Muscle layer of duodenum (tissue), 2 donors: ENCODE data around the gene DLG3.
"Not testable (repeated sequence)": the region's sequence is repeated elsewhere in the genome, so short reads cannot be mapped to it uniquely, and the experiment has no call there.

ENCODE experiments used
- H3K27ac ChIP-seq: one replicate; pipeline ENCODE4 v1.7.0; 2013; ENCODE audit warnings: mild to moderate bottlenecking, low read length
- H3K27me3 ChIP-seq: one replicate; pipeline ENCODE4 v1.7.0; 2013; ENCODE audit warnings: low read depth, mild to moderate bottlenecking, control low read depth, low read length
- H3K36me3 ChIP-seq, 2 donors: one replicate each; pipeline ENCODE4 v1.7.0; 2013; ENCODE audit warnings: low read length in 2 of 2, control low read depth in 1 of 2, mild to moderate bottlenecking in 1 of 2; ENCODE audit not compliant: insufficient read depth in 2 of 2, control insufficient read depth in 1 of 2
- H3K4me1 ChIP-seq, 2 donors: one replicate each; pipeline ENCODE4 v1.7.0; 2013; ENCODE audit warnings: low read length in 2 of 2, mild to moderate bottlenecking in 2 of 2, control low read depth in 1 of 2, moderate library complexity in 1 of 2; ENCODE audit not compliant: insufficient read depth in 2 of 2, control insufficient read depth in 1 of 2
- H3K4me3 ChIP-seq, 2 donors: one replicate each; pipeline ENCODE4 v1.7.0; 2013; ENCODE audit warnings: low read length in 2 of 2, low read depth in 1 of 2, mild to moderate bottlenecking in 1 of 2
- H3K9me3 ChIP-seq, 2 donors: one replicate each; pipeline ENCODE4 v1.7.0; 2013; ENCODE audit warnings: low read length in 2 of 2, control low read depth in 1 of 2, mild to moderate bottlenecking in 1 of 2; ENCODE audit not compliant: control insufficient read depth in 1 of 2
- donor health status: healthy.

DLG3 gene

DNA sequence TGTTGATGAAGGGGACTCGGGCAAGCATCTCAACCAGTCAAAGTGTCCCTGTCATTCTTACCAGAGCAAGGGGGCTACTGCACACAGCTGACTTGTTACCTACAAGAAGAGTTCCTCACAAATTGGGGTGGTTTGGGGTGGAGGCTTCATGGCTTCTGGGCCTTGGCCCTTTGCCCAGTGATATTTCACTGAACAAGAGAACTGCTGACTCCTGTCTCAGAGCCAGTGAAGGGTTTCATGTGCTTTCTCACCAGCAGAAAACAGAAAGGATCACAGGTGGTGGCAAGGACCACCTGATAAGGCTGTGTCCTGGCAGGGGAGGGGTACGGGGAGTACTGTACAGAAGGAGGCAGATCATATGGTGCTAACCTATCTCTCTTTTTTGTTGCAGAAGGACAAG, 53.5 kb downstream of the DLG3 start:
- no peak overlapping the region for H3K4me3 ChIP-seq

GRCh38 chrX:70500826-70501225, 56.2 kb downstream of the DLG3 start:
- no peaks in the 10 kb centered on the region for H3K9me3 ChIP-seq
- no peaks in the 10 kb centered on the region for H3K4me1 ChIP-seq
- no peak overlapping the region for H3K27ac ChIP-seq
- no peaks in the 10 kb centered on the region for H3K27me3 ChIP-seq
- no peak overlapping the region for H3K4me3 ChIP-seq
- peaks cover 14 to 39% of the 10 kb centered on the region in 2 donors for H3K36me3 ChIP-seq

More for the DNA sequence above, 53.5 kb downstream of the DLG3 start:
- Histone ChIP-seq H3K4me1 (no peaks in the 10 kb centered on the region), H3K9me3 (no peaks in the 10 kb centered on the region), H3K36me3 (peaks cover 25 to 37% of the 10 kb centered on the region in 2 donors), H3K27ac (no peak overlapping the region), H3K27me3 (no peaks in the 10 kb centered on the region)

- no peaks in the 10 kb centered on the region for H3K9me3 ChIP-seq
- peaks cover 5 to 26% of the 10 kb centered on the region in 2 donors for H3K36me3 ChIP-seq
- no peaks in the 10 kb centered on the region for H3K27me3 ChIP-seq
- no peak overlapping the region for H3K27ac ChIP-seq
- no peaks in the 10 kb centered on the region for H3K4me1 ChIP-seq
- no peak overlapping the region for H3K4me3 ChIP-seq
Measured at GRCh38 chrX:70504772-70505450, 60.3 kb downstream of the DLG3 start.

GRCh38 chrX:70505451-70505841, 60.8 kb downstream of the DLG3 start:
- H3K27me3 ChIP-seq = no peaks in the 10 kb centered on the region
- H3K27ac ChIP-seq = no peak overlapping the region
- H3K4me1 ChIP-seq = no peaks in the 10 kb centered on the region
- H3K9me3 ChIP-seq = no peaks in the 10 kb centered on the region
- peaks cover 4 to 20% of the 10 kb centered on the region in 2 donors for H3K36me3 ChIP-seq
- H3K4me3 ChIP-seq = no peak overlapping the region

DNA sequence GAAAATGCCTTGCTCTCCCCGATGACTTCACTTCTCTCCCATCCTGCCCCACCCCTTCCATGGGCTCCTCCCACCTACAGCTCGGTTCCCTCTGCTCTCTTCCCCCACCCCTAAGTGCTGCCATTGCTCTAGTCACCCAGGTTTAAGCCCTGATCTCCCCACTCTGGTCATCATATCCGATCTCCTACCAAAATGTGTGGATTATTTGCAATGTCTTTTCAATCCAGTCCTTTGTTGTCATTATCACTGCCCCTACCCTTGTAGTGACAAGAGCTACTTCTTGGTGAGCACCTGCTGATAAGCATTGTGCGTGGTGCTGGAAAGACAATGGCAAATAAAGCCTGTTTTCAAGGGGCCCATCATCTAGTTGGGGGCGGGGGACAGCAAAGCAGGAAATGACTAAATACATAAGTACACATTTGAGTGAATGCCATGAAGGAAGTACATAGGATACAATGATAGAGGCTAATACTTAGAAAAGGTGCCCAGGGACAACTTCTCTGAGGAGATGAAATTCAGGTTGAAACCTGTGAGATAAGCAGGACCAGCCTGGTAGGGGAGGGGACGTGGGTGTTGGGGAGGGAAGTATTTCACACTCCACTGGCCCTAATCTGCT, 63.8 kb downstream of the DLG3 start:
- peaks cover 0 to 14% of the 10 kb centered on the region in 2 donors for H3K36me3 ChIP-seq
- no peak overlapping the region for H3K4me3 ChIP-seq
- H3K27me3 ChIP-seq = no peaks in the 10 kb centered on the region
- no peaks in the 10 kb centered on the region for H3K9me3 ChIP-seq
- H3K4me1 ChIP-seq = no peaks in the 10 kb centered on the region
- no peak overlapping the region for H3K27ac ChIP-seq

- Histone ChIP-seq H3K4me1 (no peaks in the 10 kb centered on the region), H3K9me3 (no peaks in the 10 kb centered on the region), H3K27ac (no peak overlapping the region), H3K36me3 (peaks cover 0 to 8% of the 10 kb centered on the region in 2 donors), H3K27me3 (no peaks in the 10 kb centered on the region), H3K4me3 (no peak overlapping the region)
Measured at GRCh38 chrX:70509078-70509477, 64.4 kb downstream of the DLG3 start.

DNA sequence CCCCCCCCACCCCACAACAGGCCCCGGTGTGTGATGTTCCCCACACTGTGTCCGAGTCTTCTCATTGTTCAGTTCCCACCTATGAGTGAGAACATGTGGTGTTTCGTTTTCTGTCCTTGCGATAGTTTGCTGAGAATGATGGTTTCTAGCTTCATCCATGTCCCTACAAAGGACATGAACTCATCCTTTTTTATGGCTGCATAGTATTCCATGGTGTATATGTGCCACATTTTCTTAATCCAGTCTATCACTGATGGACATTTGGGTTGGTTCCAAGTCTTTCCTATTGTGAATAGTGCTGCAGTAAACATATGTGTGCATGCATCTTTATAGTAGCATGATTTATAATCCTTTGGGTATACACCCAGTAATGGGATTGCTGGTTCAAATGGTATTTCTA, 70.6 kb downstream of the DLG3 start:
- not testable (repeated sequence) for H3K27ac ChIP-seq, H3K9me3 ChIP-seq, H3K4me1 ChIP-seq, H3K36me3 ChIP-seq, H3K4me3 ChIP-seq, H3K27me3 ChIP-seq

DNA sequence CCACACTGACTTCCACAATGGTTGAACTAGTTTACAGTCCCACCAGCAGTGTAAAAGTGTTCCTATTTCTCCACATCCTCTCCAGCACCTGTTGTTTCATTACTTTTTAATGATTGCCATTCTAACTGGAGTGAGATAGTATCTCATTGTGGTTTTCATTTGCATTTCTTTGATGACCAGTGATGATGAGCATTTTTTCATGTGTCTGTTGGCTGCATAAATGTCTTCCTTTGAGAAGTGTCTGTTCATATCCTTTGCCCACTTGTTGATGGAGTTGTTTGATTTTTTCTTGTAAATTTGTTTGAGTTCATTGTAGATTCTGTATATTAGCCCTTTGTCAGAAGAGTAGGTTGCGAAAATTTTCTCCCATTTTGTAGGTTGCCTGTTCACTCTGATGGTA, 71.1 kb downstream of the DLG3 start:
- H3K36me3 ChIP-seq, H3K9me3 ChIP-seq, H3K4me1 ChIP-seq, H3K27ac ChIP-seq, H3K4me3 ChIP-seq, H3K27me3 ChIP-seq: not testable (repeated sequence)

- no peaks in the 10 kb centered on the region for H3K36me3 ChIP-seq
- H3K4me1 ChIP-seq = no peaks in the 10 kb centered on the region
- H3K9me3 ChIP-seq = no peaks in the 10 kb centered on the region
- H3K27ac ChIP-seq = no peak overlapping the region
- H3K27me3 ChIP-seq = no peaks in the 10 kb centered on the region
- no peak overlapping the region for H3K4me3 ChIP-seq
Measured at GRCh38 chrX:70525733-70526132, 81.1 kb downstream of the DLG3 start.

DNA sequence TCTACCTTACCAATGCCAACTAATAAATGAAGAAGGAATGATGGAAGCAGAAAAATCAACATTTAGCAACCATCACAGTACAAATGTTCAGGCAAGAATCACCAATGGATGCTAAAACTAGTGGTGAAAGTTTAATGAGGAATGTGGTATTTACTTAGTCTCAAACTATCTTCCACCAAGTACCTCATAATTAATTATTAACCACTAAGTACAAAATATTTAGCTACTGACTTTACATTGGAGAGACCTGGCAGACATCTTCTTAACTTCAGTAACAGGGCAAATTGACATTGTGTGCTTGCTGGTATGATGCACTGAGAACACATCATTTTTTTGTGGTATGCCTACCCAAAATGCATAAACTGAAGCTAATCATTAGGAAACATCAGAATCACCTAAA, 82.4 kb downstream of the DLG3 start:
- H3K27ac ChIP-seq = no peak overlapping the region
- no peaks in the 10 kb centered on the region for H3K9me3 ChIP-seq
- H3K27me3 ChIP-seq = no peaks in the 10 kb centered on the region
- no peaks in the 10 kb centered on the region for H3K4me1 ChIP-seq
- H3K36me3 ChIP-seq = no peaks in the 10 kb centered on the region
- no peak overlapping the region for H3K4me3 ChIP-seq

DNA sequence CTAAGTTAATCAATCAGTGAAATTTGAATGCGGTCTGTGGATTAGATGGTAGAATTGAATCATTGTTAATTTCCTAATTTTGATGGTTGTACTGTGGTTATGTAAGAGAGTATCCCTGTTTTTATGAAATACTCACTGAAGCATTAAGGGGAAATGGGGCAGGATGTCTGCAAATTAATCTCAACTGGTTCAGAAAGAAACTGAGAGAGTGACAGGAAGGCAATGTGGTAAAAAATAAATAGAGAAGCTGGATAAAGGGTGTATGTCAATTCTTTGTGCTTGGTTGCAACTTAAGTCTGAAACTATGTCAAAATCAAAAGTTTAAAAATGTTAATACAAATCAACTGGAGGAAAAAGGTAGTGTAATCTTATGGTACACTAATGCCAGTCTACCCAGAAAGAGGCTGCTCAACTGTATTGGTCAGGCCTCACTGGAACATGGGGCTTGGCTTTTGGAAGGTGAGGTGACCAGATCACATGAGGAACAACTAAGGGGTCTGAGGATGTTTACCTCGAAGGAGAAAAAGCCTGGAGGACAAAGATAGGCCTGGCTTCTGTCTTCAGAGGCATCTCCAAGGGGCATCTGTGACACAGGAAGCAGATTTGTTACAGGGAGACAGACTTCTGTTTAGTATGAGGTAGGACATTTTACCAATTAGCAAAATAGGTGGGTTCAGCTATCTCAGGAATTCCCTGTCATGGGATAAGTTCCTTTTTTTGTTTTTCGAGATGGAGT, 83.1 kb downstream of the DLG3 start:
- H3K4me1 ChIP-seq = no peaks in the 10 kb centered on the region
- no peaks in the 10 kb centered on the region for H3K9me3 ChIP-seq
- no peak overlapping the region for H3K4me3 ChIP-seq

More for the DNA sequence above, 83.1 kb downstream of the DLG3 start:
- H3K36me3 ChIP-seq = no peaks in the 10 kb centered on the region
- no peaks in the 10 kb centered on the region for H3K27me3 ChIP-seq
- H3K27ac ChIP-seq = no peak overlapping the region
